ENCODE data around the gene ATP1A1. TPM values are rescaled to one million over a fixed set of nuclear protein-coding genes. Genes with fewer than 3 reads are reported as not detected.

Gene ATP1A1
- total and polyA plus RNA-seq, 9 of the 15 experiments (the other 6 are each of a cell fraction or from before 2014, with no cell fraction given), result 99.3 to 513 (median 234) TPM

- TF ChIP-seq NR4A1 (CRISPR knock-in tag; IDR thresholded peaks at IDR 0.05) (no peak), NR4A1 (tag; IDR thresholded peaks at IDR 0.05) (no peak), ZNF609 (CRISPR knock-in tag; IDR thresholded peaks at IDR 0.05; ENCODE audit: borderline replicate concordance) (no peak), HMG20B (CRISPR knock-in tag; IDR thresholded peaks at IDR 0.05) (no peak), ZNF407 (IDR thresholded peaks at IDR 0.05; ENCODE audit: low read depth) (no peak), DLX4 (CRISPR knock-in tag; IDR thresholded peaks at IDR 0.05) (no peak), FOXJ2 (tag; IDR thresholded peaks at IDR 0.05) (no peak), TAF15 (IDR thresholded peaks at IDR 0.05; ENCODE audit: low read depth, low read length) (no peak)
These were observed 27.7 kb downstream of the ATP1A1 start (continued) for GRCh38 chr1:116400780-116401179.
